Rectal smooth muscle tissue (tissue), 1 donor: Measurements from ENCODE around the gene ST3GAL6.

Experiments used
- H3K27ac ChIP-seq: one replicate; pipeline ENCODE4 v1.7.0; 2013; ENCODE audit warnings: low read depth, low read length, inconsistent platforms
- H3K27me3 ChIP-seq: one replicate; pipeline ENCODE4 v1.7.0; 2013; ENCODE audit warnings: low read length; ENCODE audit not compliant: control insufficient read depth, insufficient read depth
- H3K36me3 ChIP-seq: one replicate; pipeline ENCODE4 v1.7.0; 2013; ENCODE audit warnings: low read length; ENCODE audit not compliant: control insufficient read depth, insufficient read depth
- H3K4me1 ChIP-seq: one replicate; pipeline ENCODE4 v1.7.0; 2013; ENCODE audit warnings: low read length; ENCODE audit not compliant: control insufficient read depth, insufficient read depth
- H3K4me3 ChIP-seq: one replicate; pipeline ENCODE4 v1.7.0; 2013; ENCODE audit warnings: low read length
- H3K9ac ChIP-seq: one replicate; pipeline ENCODE4 v1.7.0; 2013; ENCODE audit warnings: low read length

Gene ST3GAL6

GRCh38 chr3:98782824-98783500, 19.8 kb downstream of the ST3GAL6 start:
- no peak overlapping the region for H3K9ac ChIP-seq
- no peaks in the 10 kb centered on the region for H3K4me1 ChIP-seq
- no peak overlapping the region for H3K4me3 ChIP-seq
- no peak overlapping the region for H3K27ac ChIP-seq
- H3K36me3 ChIP-seq = no peaks in the 10 kb centered on the region
- no peaks in the 10 kb centered on the region for H3K27me3 ChIP-seq

DNA sequence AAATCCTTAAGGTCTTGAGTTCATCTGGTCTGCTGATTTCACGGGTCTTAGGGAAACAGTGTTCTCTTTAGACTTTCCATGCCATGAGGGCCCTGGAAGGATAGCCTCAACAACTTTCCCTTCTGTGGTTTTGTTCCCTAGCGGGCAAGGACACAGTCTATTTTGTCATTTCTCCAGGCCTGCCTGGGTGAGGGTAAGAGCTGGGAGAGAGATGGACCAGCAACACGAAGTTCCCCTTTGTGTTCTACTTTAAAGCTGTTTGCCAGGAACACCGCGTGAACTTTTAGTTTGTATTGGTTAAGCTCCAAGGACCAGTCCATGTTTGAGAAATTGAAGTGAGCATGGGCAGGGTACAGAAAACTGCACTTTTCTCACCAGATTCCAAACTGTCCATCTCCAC, 20.9 kb downstream of the ST3GAL6 start:
- H3K27ac ChIP-seq = no peak overlapping the region
- no peaks in the 10 kb centered on the region for H3K36me3 ChIP-seq
- no peaks in the 10 kb centered on the region for H3K4me1 ChIP-seq
- no peaks in the 10 kb centered on the region for H3K27me3 ChIP-seq
- no peak overlapping the region for H3K9ac ChIP-seq
- no peak overlapping the region for H3K4me3 ChIP-seq

- no peak overlapping the region for H3K9ac ChIP-seq
- H3K27ac ChIP-seq = no peak overlapping the region
- H3K4me1 ChIP-seq = no peaks in the 10 kb centered on the region
- H3K27me3 ChIP-seq = no peaks in the 10 kb centered on the region
- H3K36me3 ChIP-seq = no peaks in the 10 kb centered on the region
- no peak overlapping the region for H3K4me3 ChIP-seq
Measured at GRCh38 chr3:98784666-98785600, 21.8 kb downstream of the ST3GAL6 start.

DNA sequence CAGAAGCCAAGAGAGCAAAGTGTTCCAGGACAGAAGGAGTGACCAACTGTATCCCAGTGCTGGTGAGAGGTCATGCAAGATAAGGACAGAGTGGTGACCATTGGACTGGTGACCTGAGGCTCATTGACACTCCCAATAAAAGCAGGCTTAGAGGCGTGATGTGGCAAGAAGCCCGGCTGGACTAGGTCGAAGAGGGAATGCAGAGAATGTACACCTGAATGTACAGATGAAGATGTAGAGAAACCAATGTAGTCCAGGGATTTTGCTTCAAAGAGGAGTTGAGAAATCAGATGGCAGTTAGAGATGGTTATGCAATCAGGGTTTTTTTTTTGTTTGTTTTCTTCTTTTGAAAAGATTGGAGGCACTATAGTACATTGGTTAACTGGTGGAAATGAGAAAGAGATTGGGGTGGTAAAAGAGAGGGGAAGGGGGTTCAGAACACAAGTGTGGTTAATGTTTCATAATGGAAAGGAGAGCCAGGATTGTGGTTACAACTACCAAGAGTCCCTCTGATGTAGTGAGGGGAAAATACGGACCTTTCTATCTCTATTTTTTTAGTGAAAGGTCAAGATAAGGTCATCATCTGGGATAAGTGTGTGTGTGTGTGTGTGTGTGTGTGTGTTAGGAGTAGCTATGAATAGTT, 23.3 kb downstream of the ST3GAL6 start:
- Histone ChIP-seq H3K36me3 (no peaks in the 10 kb centered on the region), H3K4me1 (no peaks in the 10 kb centered on the region), H3K4me3 (no peak overlapping the region), H3K9ac (no peak overlapping the region), H3K27me3 (no peaks in the 10 kb centered on the region), H3K27ac (no peak overlapping the region)

GRCh38 chr3:98787181-98787580, 24.0 kb downstream of the ST3GAL6 start:
- no peaks in the 10 kb centered on the region for H3K36me3 ChIP-seq
- H3K27ac ChIP-seq = no peak overlapping the region
- H3K4me3 ChIP-seq = no peak overlapping the region
- H3K9ac ChIP-seq = no peak overlapping the region
- H3K27me3 ChIP-seq = no peaks in the 10 kb centered on the region
- H3K4me1 ChIP-seq = no peaks in the 10 kb centered on the region

DNA sequence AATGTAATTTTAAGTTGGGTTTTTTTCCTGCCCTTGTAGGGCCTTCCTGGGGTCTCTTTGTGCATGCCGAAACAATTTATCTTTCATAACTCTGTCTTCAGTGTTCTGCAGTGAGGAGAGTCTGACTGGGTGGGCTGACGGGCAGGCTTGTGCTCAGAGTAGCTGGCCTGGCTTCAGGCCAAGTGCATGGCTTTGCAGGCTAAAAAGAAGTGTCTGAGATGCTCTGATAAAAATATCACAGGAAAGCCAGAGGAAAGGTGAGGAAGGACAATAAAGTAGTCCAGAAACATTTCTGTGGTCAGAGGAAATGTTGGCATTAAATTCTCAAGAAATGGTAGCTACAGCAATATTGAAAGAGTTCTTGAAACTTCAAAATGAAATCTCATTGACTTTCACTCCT, 25.5 kb downstream of the ST3GAL6 start:
- Histone ChIP-seq H3K27me3 (no peaks in the 10 kb centered on the region), H3K27ac (no peak overlapping the region), H3K4me1 (no peaks in the 10 kb centered on the region), H3K4me3 (no peak overlapping the region), H3K36me3 (no peaks in the 10 kb centered on the region), H3K9ac (no peak overlapping the region)

DNA sequence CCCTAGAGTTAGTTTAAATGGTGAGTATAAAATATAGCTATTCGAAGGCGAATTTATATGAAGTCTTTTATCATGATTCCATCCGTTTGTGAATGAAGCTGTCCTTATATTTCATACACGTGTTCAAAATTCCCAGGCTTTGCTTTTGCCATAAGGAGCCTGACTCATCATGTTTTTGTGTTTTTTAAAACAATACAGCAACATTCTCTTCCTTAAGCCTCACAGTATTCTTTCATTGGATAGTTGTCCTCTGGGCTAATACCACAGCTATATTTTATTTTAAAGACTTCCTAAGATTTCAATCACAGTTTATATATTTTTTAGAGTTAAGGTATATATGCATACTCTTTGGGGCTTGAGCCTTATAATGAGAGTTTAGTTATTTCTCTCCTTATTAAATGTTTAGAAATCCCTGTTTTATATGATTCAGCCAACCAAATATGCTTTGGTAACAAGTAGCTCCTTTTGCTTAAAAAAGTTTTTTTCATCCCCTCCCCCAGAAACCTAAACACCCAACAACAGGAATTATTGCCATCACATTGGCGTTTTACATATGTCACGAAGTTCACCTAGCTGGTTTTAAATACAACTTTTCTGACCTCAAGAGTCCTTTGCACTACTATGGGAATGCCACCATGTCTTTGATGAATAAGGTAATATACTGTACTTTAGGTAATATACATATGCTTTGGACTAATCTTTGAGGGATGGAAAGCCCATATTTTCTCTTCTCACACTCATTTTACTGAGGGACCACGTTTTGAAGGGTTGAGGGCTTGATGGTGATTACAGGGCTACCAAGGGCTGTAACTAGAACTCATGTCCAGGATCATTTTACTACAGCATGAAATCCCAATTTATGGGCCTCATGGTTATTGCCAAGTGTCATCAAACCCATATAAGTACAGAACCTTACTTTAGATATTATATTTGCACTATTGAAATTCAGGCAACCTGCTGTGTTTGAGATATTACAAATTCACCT, 28.5 kb downstream of the ST3GAL6 start:
- Histone ChIP-seq H3K27ac (no peak overlapping the region), H3K9ac (no peak overlapping the region), H3K4me1 (no peaks in the 10 kb centered on the region), H3K4me3 (no peak overlapping the region), H3K36me3 (peaks cover 2% of the 10 kb centered on the region), H3K27me3 (no peaks in the 10 kb centered on the region)

GRCh38 chr3:98793971-98794370, 30.8 kb downstream of the ST3GAL6 start:
- Histone ChIP-seq H3K4me1 (no peaks in the 10 kb centered on the region), H3K36me3 (peaks cover 2% of the 10 kb centered on the region), H3K27ac (no peak overlapping the region), H3K27me3 (no peaks in the 10 kb centered on the region), H3K9ac (no peak overlapping the region), H3K4me3 (no peak overlapping the region)

DNA sequence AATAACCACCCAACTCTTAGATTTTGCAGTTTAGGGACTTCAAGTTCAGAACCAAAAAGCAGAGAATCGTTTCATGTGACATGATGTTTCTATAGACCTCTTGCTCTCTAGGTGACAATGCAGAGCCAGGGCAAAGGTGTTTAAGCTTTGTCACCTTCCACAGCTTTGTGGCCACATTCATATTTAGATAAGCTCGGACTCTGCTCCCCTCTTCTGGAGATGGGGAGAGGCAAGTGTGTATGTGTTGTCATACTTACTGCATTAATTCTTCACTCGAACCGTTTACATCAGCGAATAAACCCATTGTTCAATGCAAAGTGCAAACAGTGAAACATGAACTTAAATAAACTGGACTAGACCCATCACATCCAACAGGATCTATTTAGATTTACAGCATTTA, 33.2 kb downstream of the ST3GAL6 start:
- H3K4me3 ChIP-seq = no peak overlapping the region
- H3K36me3 ChIP-seq = peaks cover 2% of the 10 kb centered on the region
- H3K27me3 ChIP-seq = no peaks in the 10 kb centered on the region
- H3K9ac ChIP-seq = no peak overlapping the region
- H3K27ac ChIP-seq = no peak overlapping the region
- no peaks in the 10 kb centered on the region for H3K4me1 ChIP-seq

- Histone ChIP-seq H3K9ac (no peak overlapping the region), H3K4me3 (no peak overlapping the region), H3K27me3 (no peaks in the 10 kb centered on the region), H3K27ac (no peak overlapping the region), H3K36me3 (peaks cover 2% of the 10 kb centered on the region), H3K4me1 (no peaks in the 10 kb centered on the region)
Measured at GRCh38 chr3:98797905-98798304, 34.8 kb downstream of the ST3GAL6 start.

DNA sequence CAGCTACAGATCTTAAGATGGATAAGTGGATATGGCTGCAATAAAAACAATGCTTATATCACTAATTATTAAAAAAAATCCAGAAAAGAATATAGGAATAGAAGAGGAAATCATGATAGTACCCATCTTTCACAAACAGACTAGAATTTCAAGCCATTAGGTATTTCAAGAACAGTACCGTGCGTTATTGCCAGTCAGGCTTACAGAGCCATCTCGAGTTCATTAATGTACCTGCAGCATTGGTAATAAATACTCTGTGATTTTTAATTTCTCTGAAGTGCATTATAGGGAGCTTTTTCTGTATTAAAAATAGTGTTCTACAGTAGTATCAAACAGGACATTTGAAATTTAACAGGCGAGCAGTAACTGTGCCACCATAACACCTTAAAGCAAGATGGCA, 35.7 kb downstream of the ST3GAL6 start:
- Histone ChIP-seq H3K4me1 (no peaks in the 10 kb centered on the region), H3K36me3 (peaks cover 2% of the 10 kb centered on the region), H3K9ac (no peak overlapping the region), H3K27me3 (no peaks in the 10 kb centered on the region), H3K4me3 (no peak overlapping the region), H3K27ac (no peak overlapping the region)

DNA sequence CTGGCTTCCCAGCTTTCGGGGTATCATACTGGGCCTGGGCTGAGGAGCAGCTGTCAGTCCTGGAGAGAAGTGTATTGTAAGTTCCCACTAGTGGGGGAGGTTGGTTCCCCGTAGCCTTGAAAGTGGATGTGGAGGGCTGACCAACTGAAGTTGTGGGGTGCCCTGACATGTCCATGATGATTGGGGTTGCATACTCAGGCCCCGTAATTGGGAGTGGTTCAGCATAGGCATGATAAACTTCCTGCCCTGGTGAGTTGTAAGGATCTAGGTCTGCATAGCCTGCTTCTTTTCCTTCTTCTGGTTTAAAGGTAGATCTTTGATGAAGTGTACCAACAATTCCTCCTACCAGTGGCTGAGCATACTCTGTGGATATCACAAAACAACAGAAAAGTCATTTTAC, 36.3 kb downstream of the ST3GAL6 start:
- H3K27me3 ChIP-seq = no peaks in the 10 kb centered on the region
- no peaks in the 10 kb centered on the region for H3K4me1 ChIP-seq
- no peak overlapping the region for H3K4me3 ChIP-seq
- no peak overlapping the region for H3K27ac ChIP-seq
- no peak overlapping the region for H3K9ac ChIP-seq
- peaks cover 2% of the 10 kb centered on the region for H3K36me3 ChIP-seq
